A673 (cell line): ENCODE measurements around the gene CAPN2. TPM values are rescaled to one million over a fixed set of nuclear protein-coding genes. Genes with fewer than 3 reads are reported as not detected.
A peak's percentile ranks its signal among the peaks of the same experiment; 100 is the strongest.

Experiments used
- BruUV-seq: library from RNA; stranded (reverse); fragments of 400-500 nt; replicated peaks from 2 replicates; lab custom pipeline; 2021; lab: Mats Ljungman, UMichigan
- CTCF ChIA-PET: fragments of 300-600 bp; sonication (Branson Sonifier 250); formaldehyde crosslinking; loops from one replicate; lab custom pipeline; 2022; ENCODE audit warnings: antibody characterized with exemption; lab: Charles Lee
- POLR2A ChIA-PET: fragments of 300-600 bp; sonication (Branson Sonifier 250); formaldehyde crosslinking; loops from one replicate; lab custom pipeline; 2022; ENCODE audit warnings: antibody characterized with exemption; ENCODE audit not compliant: low non-redundant PET; lab: Charles Lee
- DNase-seq: peaks from one replicate; pipeline ENCODE4 v3.0.0-alpha.2; 2015; ENCODE audit warnings: low spot score
- H3K27ac ChIP-seq: fragments of 200-600 bp; sonication (generic); 2 replicates; pipeline ENCODE4 v1.5.1; 2016; ENCODE audit warnings: mixed run types, low read depth, mild to moderate bottlenecking, mixed read lengths, antibody characterized with exemption, low read length; ENCODE audit not compliant: poor library complexity, severe bottlenecking
- H3K27me3 ChIP-seq: fragments of 200-600 bp; sonication (generic); replicated peaks from 2 replicates; pipeline ENCODE4 v1.6.1; 2017; ENCODE audit warnings: mixed run types, low read depth, mild to moderate bottlenecking, mixed read lengths, antibody characterized with exemption, low read length; ENCODE audit not compliant: insufficient read depth, poor library complexity
- H3K36me3 ChIP-seq: fragments of 200-600 bp; sonication (generic); 2 replicates; pipeline ENCODE4 v1.6.1; 2016; ENCODE audit warnings: mixed run types, mild to moderate bottlenecking, mixed read lengths, antibody characterized with exemption, low read length; ENCODE audit not compliant: insufficient read depth, poor library complexity, severe bottlenecking
- H3K4me1 ChIP-seq: fragments of 200-600 bp; sonication (generic); 2 replicates; pipeline ENCODE4 v1.6.1; 2017; ENCODE audit warnings: mixed run types, mild to moderate bottlenecking, mixed read lengths, antibody characterized with exemption, low read length; ENCODE audit not compliant: insufficient read depth, poor library complexity, severe bottlenecking
- H3K4me3 ChIP-seq: fragments of 200-600 bp; sonication (generic); 2 replicates; pipeline ENCODE4 v1.5.1; 2016; ENCODE audit warnings: low read depth, mixed run types, mild to moderate bottlenecking, mixed read lengths, low read length; ENCODE audit not compliant: poor library complexity, severe bottlenecking
- H3K9me3 ChIP-seq: fragments of 200-600 bp; sonication (generic); 2 replicates; pipeline ENCODE4 v1.6.1; 2016; ENCODE audit warnings: mixed run types, low read depth, mild to moderate bottlenecking, mixed read lengths, antibody characterized with exemption, low read length; ENCODE audit not compliant: poor library complexity, severe bottlenecking
- CTCF ChIP-seq: fragments of 300-800, 200-600 bp; sonication (generic); conservative IDR thresholded peaks from 2 replicates; pipeline ENCODE4 v1.5.1; 2017; ENCODE audit warnings: low read depth, mild to moderate bottlenecking, antibody characterized with exemption, low read length, moderate library complexity, mixed read lengths
- EZH2 ChIP-seq: fragments of 200-600 bp; sonication (generic); IDR thresholded peaks from 2 replicates; pipeline ENCODE4 v1.6.1; 2017; ENCODE audit warnings: borderline replicate concordance, low read depth, mild to moderate bottlenecking, mixed read lengths, antibody characterized with exemption, low read length; ENCODE audit not compliant: poor library complexity, severe bottlenecking
- intact Hi-C: fragments of 100-400 bp; cut with micrococcal nuclease; formaldehyde crosslinking; loops from one replicate; pipeline ENCODE4 v1.10.0; 2022; ENCODE audit not compliant: unreplicated experiment
- total RNA-seq: library from RNA; stranded (reverse); gene quantifications from 2 replicates; pipeline ENCODE4 v1.2.3, GENCODE V29; 2021

Gene CAPN2
- total RNA-seq, 1 experiment from 2014 or later: 137 TPM

DNA sequence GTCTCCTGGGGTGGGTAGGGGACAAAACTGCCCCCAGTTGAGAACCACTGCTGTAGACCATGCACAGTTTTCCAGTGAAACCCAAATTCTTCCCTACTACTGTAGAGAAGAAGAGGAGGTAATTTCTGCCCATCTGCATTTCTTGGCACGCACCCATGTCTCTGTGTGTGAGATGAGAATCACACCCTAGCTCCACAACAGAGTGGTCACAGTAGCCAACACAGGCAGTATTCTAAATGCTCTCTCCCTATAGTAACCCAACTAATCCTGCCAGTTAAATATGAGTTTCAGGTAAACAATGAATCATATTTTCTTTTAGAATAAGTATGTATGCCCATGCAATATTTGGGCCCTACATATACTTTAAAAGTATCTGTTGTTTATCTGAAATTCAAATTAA lies 1.2 kb upstream of the CAPN2 start:
- POLR2A ChIA-PET: no interaction called here
- Histone ChIP-seq H3K4me1 (peaks cover 53% of the 10 kb centered on the region), H3K27ac (no peak overlapping the region), H3K9me3 (no peaks in the 10 kb centered on the region), H3K36me3 (no peaks in the 10 kb centered on the region), H3K27me3 (no peaks in the 10 kb centered on the region), H3K4me3 (no peak overlapping the region)
- TF ChIP-seq CTCF: no peak
- no peak for TF ChIP-seq EZH2
- CTCF ChIA-PET: no interaction called here
- intact Hi-C loops: no loop called here
- TSS peak; percentile 50 for BruUV-seq
- peak; percentile 50 for DNase-seq

DNA sequence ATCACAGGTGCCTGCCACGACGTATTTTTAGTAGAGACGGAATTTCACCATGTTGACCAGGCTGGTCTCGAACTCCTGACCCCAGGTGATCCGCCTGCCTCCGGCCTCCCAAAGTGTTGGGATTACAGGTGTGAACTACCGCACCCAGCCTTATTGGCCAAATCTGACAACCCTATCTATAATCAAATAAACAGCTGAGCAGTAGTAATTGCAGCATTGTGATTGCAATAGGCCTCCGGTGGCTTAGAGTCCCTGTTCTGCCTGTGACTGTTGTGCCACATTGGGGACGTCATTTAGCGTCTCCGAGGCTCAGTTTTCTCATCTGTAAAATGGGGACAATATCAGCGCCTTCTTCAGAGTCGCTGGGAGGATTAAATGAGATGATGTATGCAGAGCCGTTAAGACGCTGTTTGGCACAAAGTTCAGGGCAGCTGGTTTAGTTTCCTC lies 569 bp upstream of the CAPN2 start:
- H3K9me3 ChIP-seq: no peaks in the 10 kb centered on the region
- H3K4me3 ChIP-seq: peak overlapping the region; percentile 75
- intact Hi-C loops: no loop called here
- H3K27me3 ChIP-seq: no peaks in the 10 kb centered on the region
- ChIA-PET POLR2A (no interaction called here), CTCF (interaction anchor here (1.2 kb wide), 1 partner anchor 37 kb away, joined by 5 read pairs; no protein-coding TSS in a partner anchor)
- DNase-seq: no peak
- no peak for TF ChIP-seq CTCF
- TF ChIP-seq EZH2: no peak
- peak overlapping the region; percentile 92 for H3K27ac ChIP-seq
- peaks cover 53% of the 10 kb centered on the region for H3K4me1 ChIP-seq
- BruUV-seq: no TSS peak
- no peaks in the 10 kb centered on the region for H3K36me3 ChIP-seq

DNA sequence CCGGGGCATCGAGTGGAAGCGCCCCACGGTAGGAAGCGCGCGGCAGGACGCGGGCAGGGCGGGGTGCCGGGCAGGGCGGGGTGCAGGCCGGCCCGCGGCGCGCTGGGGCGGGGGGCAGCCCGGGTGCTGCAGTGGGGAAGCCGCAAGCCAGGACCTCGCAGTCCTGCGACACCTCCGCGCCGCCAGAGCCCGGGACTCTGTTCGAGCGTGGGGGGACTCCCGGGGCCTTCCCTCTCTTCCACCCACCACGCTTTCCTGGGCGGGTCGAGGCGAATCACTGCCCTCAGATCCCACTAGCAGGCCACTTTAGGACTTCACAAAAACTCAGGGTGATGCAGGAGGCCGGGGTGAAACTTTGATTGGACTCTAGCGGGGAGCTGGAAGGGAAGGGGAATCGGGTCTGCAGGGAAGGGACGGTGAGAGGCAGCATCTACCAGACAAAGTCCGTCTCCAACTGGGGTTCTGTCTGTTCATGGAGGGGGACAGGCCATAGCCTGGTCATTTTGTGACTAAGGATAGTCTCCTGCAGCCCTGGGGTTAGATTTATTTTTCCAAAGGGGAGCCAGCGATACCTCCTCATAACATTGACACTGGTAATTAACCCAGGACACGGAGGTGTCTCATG lies 623 bp downstream of the CAPN2 start:
- peak overlapping the region; percentile 75 for H3K4me3 ChIP-seq
- peak; percentile 53 for DNase-seq
- no peaks in the 10 kb centered on the region for H3K27me3 ChIP-seq
- intact Hi-C loops: loop anchor here (1.0 kb wide), 1 partner anchor 36 kb away; no protein-coding TSS in a partner anchor
- ChIA-PET POLR2A (no interaction called here), CTCF (interaction anchor here (1.2 kb wide), 1 partner anchor 36 kb away, joined by 5 read pairs; no protein-coding TSS in a partner anchor)
- H3K4me1 ChIP-seq: peaks cover 44% of the 10 kb centered on the region
- no peaks in the 10 kb centered on the region for H3K9me3 ChIP-seq
- TF ChIP-seq EZH2: no peak
- no peak for TF ChIP-seq CTCF
- BruUV-seq: TSS peak; percentile 56
- peak overlapping the region; percentile 92 for H3K27ac ChIP-seq
- no peaks in the 10 kb centered on the region for H3K36me3 ChIP-seq
